OCI-LY7 (cell line): ENCODE data around the gene SYTL3. TPM values are rescaled to one million over a fixed set of nuclear protein-coding genes. Genes with fewer than 3 reads are reported as not detected.

Experiments used
- BruUV-seq: library from RNA; stranded (reverse); fragments of 400-500 nt; replicated peaks from 2 replicates; lab custom pipeline; 2021; lab: Mats Ljungman, UMichigan
- CTCF ChIA-PET: fragments of 300-600 bp; sonication (Branson Sonifier 250); formaldehyde crosslinking; loops from one replicate; lab custom pipeline; 2022; ENCODE audit warnings: antibody characterized with exemption; ENCODE audit not compliant: unreplicated experiment; lab: Charles Lee
- POLR2A ChIA-PET: fragments of 300-600 bp; sonication (Branson Sonifier 250); formaldehyde crosslinking; loops from one replicate; lab custom pipeline; 2022; ENCODE audit warnings: antibody characterized with exemption; lab: Charles Lee
- DNase-seq: peaks from one replicate; pipeline ENCODE4 v3.0.0-alpha.2; 2015; ENCODE audit warnings: low spot score
- H2AFZ ChIP-seq: fragments of 200-600 bp; sonication (generic), shearing (Covaris generic); 2 replicates; pipeline ENCODE4 v1.6.1; 2014; ENCODE audit warnings: mild to moderate bottlenecking, antibody characterized with exemption, low read length, moderate library complexity
- H3K27ac ChIP-seq: fragments of 200-600 bp; sonication (generic); 2 replicates; pipeline ENCODE4 v1.5.1; 2014; ENCODE audit warnings: mixed run types, low read depth, mild to moderate bottlenecking, moderate library complexity, low read length, inconsistent platforms; ENCODE audit not compliant: poor library complexity, severe bottlenecking
- H3K36me3 ChIP-seq: fragments of 200-600 bp; sonication (generic); 2 replicates; pipeline ENCODE4 v1.6.1; 2014; ENCODE audit warnings: mild to moderate bottlenecking, antibody characterized with exemption, low read length, moderate library complexity, mixed read lengths; ENCODE audit not compliant: insufficient read depth
- H3K4me1 ChIP-seq: fragments of 200-600 bp; sonication (generic); 2 replicates; pipeline ENCODE4 v1.5.1; 2014; ENCODE audit warnings: mild to moderate bottlenecking, low read length; ENCODE audit not compliant: insufficient read depth, poor library complexity, severe bottlenecking
- H3K4me2 ChIP-seq: fragments of 200-600 bp; sonication (generic); 2 replicates; pipeline ENCODE4 v1.6.1; 2014; ENCODE audit warnings: mild to moderate bottlenecking, low read length
- H3K4me3 ChIP-seq: fragments of 200-600 bp; sonication (generic); 2 replicates; pipeline ENCODE4 v1.5.1; 2014; ENCODE audit warnings: mild to moderate bottlenecking, low read depth, low read length; ENCODE audit not compliant: poor library complexity, severe bottlenecking
- H3K79me2 ChIP-seq: fragments of 200-600 bp; sonication (generic); 2 replicates; pipeline ENCODE4 v1.6.1; 2016; ENCODE audit warnings: low read depth, mild to moderate bottlenecking, low read length, moderate library complexity, mixed read lengths; ENCODE audit not compliant: insufficient read depth
- H3K9me2 ChIP-seq: fragments of 200-600 bp; sonication (generic); 2 replicates; pipeline ENCODE4 v1.6.1; 2016; ENCODE audit warnings: mild to moderate bottlenecking, low read length, mixed read lengths; ENCODE audit not compliant: insufficient read depth
- H3K9me3 ChIP-seq: fragments of 200-600 bp; sonication (generic); 2 replicates; pipeline ENCODE4 v1.6.1; 2014; ENCODE audit warnings: mild to moderate bottlenecking, mixed run types, low read length, mixed read lengths
- H4K20me1 ChIP-seq: fragments of 200-600 bp; sonication (generic); 2 replicates; pipeline ENCODE4 v1.6.1; 2014; ENCODE audit warnings: mild to moderate bottlenecking, antibody characterized with exemption, low read length, moderate library complexity, mixed read lengths; ENCODE audit not compliant: insufficient read depth
- EZH2phosphoT487 ChIP-seq: fragments of 200-600 bp; sonication (generic); IDR thresholded peaks from 2 replicates; pipeline ENCODE4 v1.6.1; 2018; ENCODE audit warnings: low read depth, borderline replicate concordance, mild to moderate bottlenecking, mixed run types, antibody characterized with exemption, low read length, moderate library complexity, mixed read lengths
- intact Hi-C: fragments of 100-400 bp; cut with micrococcal nuclease; formaldehyde crosslinking; loops from one replicate; pipeline ENCODE4 v1.10.0; 2022; ENCODE audit not compliant: unreplicated experiment
- total RNA-seq, 2 experiments: library from RNA; depleted of rRNA in 1 of 2; stranded (reverse); fragments of >200 nt in 1 of 2; shearing (Covaris generic) in 1 of 2; gene quantifications; 2 replicates each; pipeline ENCODE4 v1.2.3, GENCODE V29; 2014 to 2022
- TF ChIP-seq, protein P1 (sequence below): fragments of 200-600 bp; sonication (generic); conservative IDR thresholded peaks from 2 replicates; pipeline ENCODE4 v1.5.1; 2014; ENCODE audit warnings: mild to moderate bottlenecking, antibody characterized with exemption, low read length, moderate library complexity, mixed read lengths

SYTL3 gene
- total RNA-seq, 2 experiments from 2014 or later: 0.32 to 0.89 TPM

DNA sequence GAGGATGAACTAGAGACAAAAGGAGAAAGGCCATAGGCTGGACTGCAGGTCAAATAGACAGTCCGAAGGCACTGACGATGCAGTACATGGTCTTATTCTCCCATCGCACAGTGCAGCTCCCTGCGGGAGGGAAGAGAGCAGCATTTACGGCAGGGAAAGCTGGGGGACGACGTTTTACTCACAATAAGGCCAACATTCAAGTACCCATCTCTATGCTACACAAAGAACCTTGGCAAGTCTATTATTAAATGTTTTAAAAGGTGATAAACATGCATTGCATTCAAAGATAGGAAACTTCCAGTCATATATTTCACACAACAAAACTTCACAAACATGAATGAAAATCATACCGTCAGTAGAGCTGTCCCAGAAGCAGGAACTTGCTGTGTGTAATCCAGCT is 13.1 kb upstream of the SYTL3 start:
- CTCF ChIA-PET: no interaction called here
- no peaks in the 10 kb centered on the region for H3K9me2 ChIP-seq
- TF ChIP-seq, protein P1, sequence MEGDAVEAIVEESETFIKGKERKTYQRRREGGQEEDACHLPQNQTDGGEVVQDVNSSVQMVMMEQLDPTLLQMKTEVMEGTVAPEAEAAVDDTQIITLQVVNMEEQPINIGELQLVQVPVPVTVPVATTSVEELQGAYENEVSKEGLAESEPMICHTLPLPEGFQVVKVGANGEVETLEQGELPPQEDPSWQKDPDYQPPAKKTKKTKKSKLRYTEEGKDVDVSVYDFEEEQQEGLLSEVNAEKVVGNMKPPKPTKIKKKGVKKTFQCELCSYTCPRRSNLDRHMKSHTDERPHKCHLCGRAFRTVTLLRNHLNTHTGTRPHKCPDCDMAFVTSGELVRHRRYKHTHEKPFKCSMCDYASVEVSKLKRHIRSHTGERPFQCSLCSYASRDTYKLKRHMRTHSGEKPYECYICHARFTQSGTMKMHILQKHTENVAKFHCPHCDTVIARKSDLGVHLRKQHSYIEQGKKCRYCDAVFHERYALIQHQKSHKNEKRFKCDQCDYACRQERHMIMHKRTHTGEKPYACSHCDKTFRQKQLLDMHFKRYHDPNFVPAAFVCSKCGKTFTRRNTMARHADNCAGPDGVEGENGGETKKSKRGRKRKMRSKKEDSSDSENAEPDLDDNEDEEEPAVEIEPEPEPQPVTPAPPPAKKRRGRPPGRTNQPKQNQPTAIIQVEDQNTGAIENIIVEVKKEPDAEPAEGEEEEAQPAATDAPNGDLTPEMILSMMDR: no peak
- no peak for TF ChIP-seq EZH2phosphoT487
- BruUV-seq: TSS peak; percentile 18
- H3K4me1 ChIP-seq: no peaks in the 10 kb centered on the region
- no peak overlapping the region for H2AFZ ChIP-seq
- H3K27ac ChIP-seq: no peak overlapping the region
- peaks cover 11% of the 10 kb centered on the region; the same call in 1 of the 2 replicates for H3K79me2 ChIP-seq
- DNase-seq: no peak
- intact Hi-C loops: no loop called here
- H3K4me3 ChIP-seq: no peak overlapping the region
- POLR2A ChIA-PET: no interaction called here
- H3K36me3 ChIP-seq: peaks cover 55% of the 10 kb centered on the region
- H3K4me2 ChIP-seq: no peak overlapping the region
- H4K20me1 ChIP-seq: no peaks in the 10 kb centered on the region
- H3K9me3 ChIP-seq: no peaks in the 10 kb centered on the region

DNA sequence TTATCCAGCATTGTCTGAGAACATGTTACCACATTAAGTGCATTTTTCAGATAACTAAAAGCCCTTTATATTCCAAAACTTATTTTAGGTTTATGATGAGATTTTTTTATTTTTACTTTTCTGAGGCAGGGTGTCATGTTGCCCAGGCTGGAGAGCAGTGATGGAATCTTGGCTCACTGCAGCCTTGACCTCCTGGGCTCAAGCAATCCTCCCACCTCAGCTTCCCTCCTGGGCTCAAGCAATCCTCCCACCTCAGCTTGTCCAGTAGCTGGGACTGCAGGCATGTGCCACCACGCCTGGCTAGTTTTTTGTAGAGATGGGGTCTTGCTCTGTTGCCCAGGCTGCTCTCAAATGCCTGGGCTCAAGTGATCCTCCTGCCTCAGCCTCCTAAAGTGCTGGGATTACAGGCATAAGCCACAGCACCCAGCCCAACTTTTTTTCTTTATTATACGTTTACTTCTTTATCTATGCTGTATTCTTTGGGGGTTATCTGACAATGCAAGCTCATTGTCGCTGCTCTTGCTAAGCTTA is 11.5 kb upstream of the SYTL3 start:
- peaks cover 55% of the 10 kb centered on the region for H3K36me3 ChIP-seq
- H3K79me2 ChIP-seq: peaks cover 26% of the 10 kb centered on the region
- BruUV-seq: no TSS peak

GRCh38 chr6:158639056-158639455 is 10.8 kb upstream of the SYTL3 start:
- Histone ChIP-seq H3K79me2 (peaks cover 31% of the 10 kb centered on the region), H3K27ac (no peak overlapping the region), H3K36me3 (peaks cover 55% of the 10 kb centered on the region), H2AFZ (no peak overlapping the region), H3K9me2 (no peaks in the 10 kb centered on the region), H3K4me1 (peaks cover 9% of the 10 kb centered on the region), H3K4me2 (no peak overlapping the region), H3K4me3 (no peak overlapping the region), H3K9me3 (no peaks in the 10 kb centered on the region), H4K20me1 (no peaks in the 10 kb centered on the region)
- no peak for DNase-seq
- intact Hi-C loops: no loop called here
- ChIA-PET POLR2A (interaction anchor here (0.6 to 1.5 kb wide), 2 partner anchors 19 to 313 kb away, joined by 3 read pairs; no protein-coding TSS in a partner anchor), CTCF (no interaction called here)
- no TSS peak for BruUV-seq
- TF ChIP-seq, protein P1: no peak
- TF ChIP-seq EZH2phosphoT487: no peak

More for the DNA sequence above, 11.5 kb upstream of the SYTL3 start:
- no peak for DNase-seq
- CTCF ChIA-PET: no interaction called here
- Histone ChIP-seq H3K4me3 (no peak overlapping the region), H3K4me2 (no peak overlapping the region), H3K9me2 (no peaks in the 10 kb centered on the region), H3K9me3 (no peaks in the 10 kb centered on the region), H4K20me1 (no peaks in the 10 kb centered on the region), H3K4me1 (peaks cover 8% of the 10 kb centered on the region), H3K27ac (no peak overlapping the region), H2AFZ (no peak overlapping the region)
- POLR2A ChIA-PET: interaction anchor here (0.5 to 0.6 kb wide), 2 partner anchors 281 to 313 kb away, joined by 3 to 4 read pairs; no protein-coding TSS in a partner anchor
- intact Hi-C loops: no loop called here
- TF ChIP-seq, protein P1: no peak
- no peak for TF ChIP-seq EZH2phosphoT487
